ENCODE data around the gene IL1RAPL2.
"Not testable (repeated sequence)": the region's sequence is repeated elsewhere in the genome, so short reads cannot be mapped to it uniquely, and the experiment has no call there.

Gene IL1RAPL2

GRCh38 chrX:104565791-104566680 lies at the start of gene IL1RAPL2:
IL1RAPL2 (plus strand) TSS chrX:104566199.
- DNase-seq (ENCODE audit: insufficient read length, low spot score) = no peak
- FAIRE-seq = no peak
- TF ChIP-seq POLR2A (IDR thresholded peaks at IDR 0.05; ENCODE audit: low read depth, low read length) = no peak

- no peak for TF ChIP-seq POLR2A (IDR thresholded peaks at IDR 0.05; ENCODE audit: low read depth, low read length)
- FAIRE-seq (no peak), DNase-seq (ENCODE audit: insufficient read length, low spot score) (no peak)
Measured at GRCh38 chrX:104522386-104522785, 43.6 kb upstream of the IL1RAPL2 start.

- TF ChIP-seq POLR2A (IDR thresholded peaks at IDR 0.05; ENCODE audit: low read depth, low read length) = no peak
- FAIRE-seq = no peak
- no peak for DNase-seq (ENCODE audit: insufficient read length, low spot score)
Measured at GRCh38 chrX:104523858-104524257, 42.1 kb upstream of the IL1RAPL2 start.

GRCh38 chrX:104539081-104539480 lies 26.9 kb upstream of the IL1RAPL2 start:
- FAIRE-seq (no peak), DNase-seq (ENCODE audit: insufficient read length, low spot score) (no peak)
- no peak for TF ChIP-seq POLR2A (IDR thresholded peaks at IDR 0.05; ENCODE audit: low read depth, low read length)

GRCh38 chrX:104542447-104542846 lies 23.6 kb upstream of the IL1RAPL2 start:
- FAIRE-seq = not testable (repeated sequence)

GRCh38 chrX:104564335-104564734 lies 1.7 kb upstream of the IL1RAPL2 start:
- FAIRE-seq (no peak), DNase-seq (ENCODE audit: insufficient read length, low spot score) (no peak)
- TF ChIP-seq POLR2A (IDR thresholded peaks at IDR 0.05; ENCODE audit: low read depth, low read length) = no peak

More at GRCh38 chrX:104542447-104542846, 23.6 kb upstream of the IL1RAPL2 start:
- DNase-seq (ENCODE audit: insufficient read length, low spot score) = not testable (repeated sequence)

- DNase-seq (ENCODE audit: insufficient read length, low spot score) (no peak), FAIRE-seq (no peak)
- no peak for TF ChIP-seq POLR2A (IDR thresholded peaks at IDR 0.05; ENCODE audit: low read depth, low read length)
Measured at GRCh38 chrX:104564921-104565703, 887 bp upstream of the IL1RAPL2 start.

- no peak for FAIRE-seq
- TF ChIP-seq POLR2A (IDR thresholded peaks at IDR 0.05; ENCODE audit: low read depth, low read length) = no peak
- DNase-seq (ENCODE audit: insufficient read length, low spot score) = no peak
Measured at GRCh38 chrX:104566681-104567501, 892 bp downstream of the IL1RAPL2 start.

- TF ChIP-seq POLR2A (IDR thresholded peaks at IDR 0.05; ENCODE audit: low read depth, low read length) = no peak
- no peak for FAIRE-seq
Measured at GRCh38 chrX:104567506-104567905, 1.5 kb downstream of the IL1RAPL2 start.

GRCh38 chrX:104568304-104568915 lies 2.4 kb downstream of the IL1RAPL2 start:
- DNase-seq (ENCODE audit: insufficient read length, low spot score) (no peak), FAIRE-seq (no peak)
- no peak for TF ChIP-seq POLR2A (IDR thresholded peaks at IDR 0.05; ENCODE audit: low read depth, low read length)

More at GRCh38 chrX:104567506-104567905, 1.5 kb downstream of the IL1RAPL2 start:
- no peak for DNase-seq (ENCODE audit: insufficient read length, low spot score)

GRCh38 chrX:104618106-104618895 lies 52.3 kb downstream of the IL1RAPL2 start:
- FAIRE-seq (no peak), DNase-seq (ENCODE audit: insufficient read length, low spot score) (no peak)
- no peak for TF ChIP-seq POLR2A (IDR thresholded peaks at IDR 0.05; ENCODE audit: low read depth, low read length)

- no peak for TF ChIP-seq POLR2A (IDR thresholded peaks at IDR 0.05; ENCODE audit: low read depth, low read length)
- DNase-seq (ENCODE audit: insufficient read length, low spot score) = no peak
- FAIRE-seq = no peak
Measured at GRCh38 chrX:104621781-104622180, 55.8 kb downstream of the IL1RAPL2 start.

- no peak for TF ChIP-seq POLR2A (IDR thresholded peaks at IDR 0.05; ENCODE audit: low read depth, low read length)
- FAIRE-seq (no peak), DNase-seq (ENCODE audit: insufficient read length, low spot score) (no peak)
Measured at GRCh38 chrX:104641176-104641575, 75.2 kb downstream of the IL1RAPL2 start.
